EH (cell line): ENCODE data around the gene IFI35.
A peak's percentile ranks its signal among the peaks of the same experiment; 100 is the strongest.
"Not testable (repeated sequence)": the region's sequence is repeated elsewhere in the genome, so short reads cannot be mapped to it uniquely, and the experiment has no call there.

ENCODE experiments used
- DNase-seq: peaks from one replicate; pipeline ENCODE4 v3.0.0-alpha.2; 2015; ENCODE audit warnings: low read depth

IFI35 gene

DNA sequence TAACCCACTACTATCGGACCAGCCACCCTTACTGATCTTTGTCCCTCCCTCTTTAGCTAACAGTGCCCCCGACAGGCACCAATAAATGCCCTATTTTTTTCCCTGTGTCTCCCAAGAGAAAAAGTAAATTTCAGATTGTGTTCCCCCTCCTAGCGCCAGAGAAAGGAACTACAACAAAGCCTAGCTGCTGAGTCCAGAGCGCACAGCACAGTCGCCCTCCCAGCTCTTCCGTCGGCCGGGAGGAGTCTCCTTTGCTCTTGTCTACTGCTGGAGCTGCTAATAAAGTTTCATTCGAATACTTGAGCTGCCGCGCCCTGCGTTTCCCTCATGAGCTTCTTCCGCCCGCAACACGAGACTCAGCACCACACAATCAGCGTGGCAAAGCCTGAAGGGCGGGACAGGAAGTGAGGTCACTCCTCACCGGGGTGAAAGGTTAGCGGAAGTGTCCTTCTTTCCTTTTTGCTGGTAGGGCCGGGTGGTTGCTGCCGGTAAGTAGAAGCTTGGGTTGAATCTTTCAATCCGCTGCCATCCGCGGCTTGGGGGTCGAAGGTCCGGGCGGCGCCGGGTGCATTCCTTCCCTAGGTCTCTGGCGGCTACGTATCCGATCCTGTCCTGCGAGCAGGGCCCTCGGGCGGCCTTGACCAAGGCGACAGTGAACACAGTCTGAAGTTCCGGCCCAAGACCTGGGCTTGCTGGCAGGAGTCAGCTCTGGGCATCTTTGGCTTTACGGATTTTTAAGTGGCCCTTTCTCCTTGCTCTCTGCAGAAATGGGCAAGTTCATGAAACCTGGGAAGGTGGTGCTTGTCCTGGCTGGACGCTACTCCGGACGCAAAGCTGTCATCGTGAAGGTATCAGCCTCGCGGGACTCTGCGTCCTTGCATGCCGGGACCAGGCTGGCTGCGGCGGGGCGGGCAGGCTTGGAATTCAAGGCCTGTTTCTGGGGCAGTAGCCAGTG lies 8.3 kb upstream of the IFI35 start, which contains the start of gene RPL27:
Gene RPL27, plus strand, starts transcription at position 436 of the 955 bp plus-strand sequence. Its CDS starts 332 bp downstream, at position 768.
- peak; percentile 100 for DNase-seq

DNA sequence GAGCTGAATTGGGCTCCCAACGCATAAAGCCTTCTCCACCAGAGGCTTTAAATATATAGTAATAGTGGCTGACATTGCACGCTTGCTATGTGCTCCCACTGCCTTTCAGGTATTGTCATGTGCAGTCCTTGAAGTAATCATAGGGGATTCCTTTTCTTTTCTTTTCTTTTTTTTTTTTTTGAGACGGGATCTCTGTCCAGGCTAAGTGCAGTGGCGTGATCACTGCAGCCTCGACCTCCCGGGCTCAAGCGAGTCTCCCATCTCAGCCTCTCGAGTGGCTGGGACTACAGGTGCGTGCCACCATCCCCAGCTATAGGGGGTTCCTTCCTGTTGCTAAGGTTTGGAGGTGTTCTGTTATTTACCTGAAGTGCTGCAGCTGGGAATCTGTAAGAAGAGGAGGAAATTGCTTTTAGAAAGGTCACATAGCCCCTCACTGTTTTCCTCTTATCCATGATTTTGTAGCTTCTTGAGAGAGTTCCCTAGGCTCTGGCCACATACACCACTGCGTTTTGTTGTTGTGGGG lies 7.5 kb upstream of the IFI35 start:
- DNase-seq, result no peak

DNA sequence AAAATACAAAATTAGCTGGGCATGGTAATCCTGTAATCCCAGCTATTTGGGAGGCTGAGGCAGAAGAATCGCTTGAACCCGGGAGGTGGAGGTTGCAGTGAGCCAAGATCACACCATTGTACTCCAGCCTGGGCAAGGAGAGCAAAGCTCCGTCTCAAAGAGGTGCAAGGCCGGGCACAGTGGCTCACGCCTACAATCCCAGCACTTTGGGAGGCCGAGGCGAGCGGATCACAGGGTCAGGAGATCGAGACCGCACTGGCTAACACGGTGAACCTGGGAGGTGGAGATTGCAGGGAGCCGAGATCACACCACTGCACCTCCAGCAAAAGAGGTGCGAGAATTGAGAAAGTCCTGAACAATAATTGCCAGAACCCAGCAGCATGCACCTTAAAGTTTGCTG lies 5.7 kb upstream of the IFI35 start:
- DNase-seq, result not testable (repeated sequence)

DNA sequence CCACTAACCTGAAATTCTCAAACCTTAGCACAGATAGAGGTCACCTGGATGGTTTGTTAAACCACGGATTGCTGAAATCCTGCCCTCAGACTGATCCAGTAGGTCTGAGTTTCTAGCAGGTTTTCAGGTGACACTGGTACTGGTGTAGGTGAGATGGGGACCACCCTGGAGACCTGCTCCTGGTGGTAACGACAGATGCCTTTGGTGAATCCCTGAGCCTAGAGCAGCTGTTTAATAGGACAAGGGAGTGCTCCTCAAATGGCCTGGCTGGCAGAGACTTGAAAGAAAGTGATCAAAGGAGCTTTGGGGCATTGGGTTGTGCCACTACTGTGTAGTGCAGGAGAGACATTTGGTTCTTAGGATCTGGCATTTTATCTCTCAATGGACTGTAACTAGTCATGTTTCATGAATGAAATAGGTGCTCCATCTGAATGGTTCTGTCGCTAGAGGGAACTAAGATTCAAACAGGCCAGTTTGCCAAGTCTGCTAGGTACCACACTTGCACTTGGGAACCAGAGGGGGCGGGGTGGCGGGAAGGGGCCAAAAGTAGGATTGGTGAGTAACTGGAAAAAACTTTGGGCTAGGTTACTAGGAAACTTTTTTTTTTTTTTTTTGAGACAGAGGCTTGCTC lies 2.9 kb upstream of the IFI35 start:
- DNase-seq, result peak; percentile 58

DNA sequence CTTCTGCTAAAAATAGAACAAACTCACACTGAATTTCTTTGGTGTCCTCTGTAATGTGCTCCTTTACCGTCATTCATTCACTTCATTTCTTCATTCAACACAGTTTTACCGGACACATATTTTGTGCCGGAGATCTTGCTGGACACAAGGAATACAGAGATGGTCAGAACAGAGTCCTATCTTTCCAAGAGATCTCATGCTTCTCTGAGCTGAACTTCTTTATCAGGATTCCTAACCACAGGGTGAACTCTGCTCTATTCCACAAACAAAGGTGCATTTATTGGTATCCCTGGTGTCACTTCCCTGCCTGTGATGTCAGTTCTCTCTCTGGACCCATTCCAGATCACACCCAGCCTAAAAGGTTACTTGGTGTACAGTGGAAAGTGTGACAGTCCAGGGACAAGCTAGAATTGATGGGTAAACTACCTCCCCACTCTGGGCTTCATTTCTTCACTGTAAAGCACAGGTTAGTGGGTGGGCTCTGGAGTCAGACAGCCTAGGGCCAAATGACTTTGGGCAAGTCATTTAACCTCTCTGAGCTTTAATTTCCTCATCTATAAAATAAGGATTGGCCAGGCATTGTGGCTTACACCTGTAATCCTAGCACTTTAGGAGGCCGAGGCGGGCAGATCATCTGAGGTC lies 4.2 kb downstream of the IFI35 start:
- no peak for DNase-seq

DNA sequence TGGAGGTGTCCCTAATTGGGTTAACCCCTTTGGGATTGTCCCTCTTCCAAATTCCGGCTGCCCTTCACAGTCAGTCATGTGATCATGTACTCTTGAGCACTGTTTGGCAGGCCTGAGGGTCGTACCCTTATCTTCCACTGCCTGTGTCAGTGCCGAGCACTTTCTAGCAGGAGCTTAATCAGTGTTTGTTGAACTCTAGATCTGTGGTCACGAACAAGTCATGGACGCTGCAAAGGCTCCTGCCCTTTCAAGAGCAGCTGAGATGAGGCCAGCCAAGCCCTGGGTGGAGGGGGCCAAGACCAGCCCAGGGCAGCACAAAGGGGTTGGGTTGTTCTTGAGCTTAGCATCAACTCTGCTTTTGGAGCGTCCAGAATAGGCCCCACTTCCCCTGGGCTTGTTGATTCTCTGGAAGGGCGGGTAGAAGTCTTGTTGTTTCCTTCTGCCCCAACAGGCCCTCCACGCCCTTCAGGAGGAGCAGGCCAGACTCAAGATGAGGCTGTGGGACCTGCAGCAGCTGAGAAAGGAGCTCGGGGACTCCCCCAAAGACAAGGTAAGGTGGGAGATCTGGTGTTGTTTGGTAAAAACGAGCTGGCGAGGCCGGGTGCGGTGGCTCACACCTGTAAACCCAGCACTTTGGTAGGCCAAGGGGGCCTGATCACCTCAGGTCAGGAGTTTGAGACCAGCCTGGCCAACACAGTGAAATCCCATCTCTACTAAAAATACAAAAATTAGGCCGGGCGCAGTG lies 5.3 kb downstream of the IFI35 start:
- no peak for DNase-seq

DNA sequence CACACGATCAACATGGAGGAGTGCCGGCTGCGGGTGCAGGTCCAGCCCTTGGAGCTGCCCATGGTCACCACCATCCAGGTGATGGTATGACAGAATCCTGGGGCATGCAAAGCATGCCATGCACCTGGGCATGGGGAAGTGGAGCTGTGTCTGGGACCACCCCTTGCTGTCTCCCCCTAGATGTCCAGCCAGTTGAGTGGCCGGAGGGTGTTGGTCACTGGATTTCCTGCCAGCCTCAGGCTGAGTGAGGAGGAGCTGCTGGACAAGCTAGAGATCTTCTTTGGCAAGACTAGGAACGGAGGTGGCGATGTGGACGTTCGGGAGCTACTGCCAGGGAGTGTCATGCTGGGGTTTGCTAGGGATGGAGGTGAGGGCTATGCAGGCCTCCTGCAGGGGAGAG lies 6.7 kb downstream of the IFI35 start:
- no peak for DNase-seq

DNA sequence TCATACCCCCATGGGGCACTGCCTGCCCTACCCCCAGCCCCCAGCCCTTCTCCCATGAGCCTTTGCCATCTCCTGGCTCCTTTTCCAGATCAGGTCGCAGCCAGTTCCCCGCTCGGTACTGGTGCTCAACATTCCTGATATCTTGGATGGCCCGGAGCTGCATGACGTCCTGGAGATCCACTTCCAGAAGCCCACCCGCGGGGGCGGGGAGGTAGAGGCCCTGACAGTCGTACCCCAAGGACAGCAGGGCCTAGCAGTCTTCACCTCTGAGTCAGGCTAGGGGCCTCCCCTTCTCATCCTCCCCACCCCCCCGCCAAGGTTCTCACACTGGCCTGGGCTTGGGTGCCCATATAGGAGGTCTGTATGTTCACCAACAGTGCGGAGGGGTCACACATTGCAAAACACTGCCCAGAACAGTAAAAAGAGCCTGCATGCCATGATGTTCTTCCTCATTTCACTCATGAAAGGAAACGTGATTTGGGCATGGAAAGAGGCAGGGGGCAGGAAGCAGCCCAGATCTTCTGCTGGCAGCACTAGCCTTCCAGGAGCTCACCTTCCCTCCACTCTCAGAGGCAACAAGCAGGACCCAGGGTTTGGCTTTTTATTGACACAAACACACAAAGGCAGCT lies 7.5 kb downstream of the IFI35 start:
- DNase-seq, result no peak

DNA sequence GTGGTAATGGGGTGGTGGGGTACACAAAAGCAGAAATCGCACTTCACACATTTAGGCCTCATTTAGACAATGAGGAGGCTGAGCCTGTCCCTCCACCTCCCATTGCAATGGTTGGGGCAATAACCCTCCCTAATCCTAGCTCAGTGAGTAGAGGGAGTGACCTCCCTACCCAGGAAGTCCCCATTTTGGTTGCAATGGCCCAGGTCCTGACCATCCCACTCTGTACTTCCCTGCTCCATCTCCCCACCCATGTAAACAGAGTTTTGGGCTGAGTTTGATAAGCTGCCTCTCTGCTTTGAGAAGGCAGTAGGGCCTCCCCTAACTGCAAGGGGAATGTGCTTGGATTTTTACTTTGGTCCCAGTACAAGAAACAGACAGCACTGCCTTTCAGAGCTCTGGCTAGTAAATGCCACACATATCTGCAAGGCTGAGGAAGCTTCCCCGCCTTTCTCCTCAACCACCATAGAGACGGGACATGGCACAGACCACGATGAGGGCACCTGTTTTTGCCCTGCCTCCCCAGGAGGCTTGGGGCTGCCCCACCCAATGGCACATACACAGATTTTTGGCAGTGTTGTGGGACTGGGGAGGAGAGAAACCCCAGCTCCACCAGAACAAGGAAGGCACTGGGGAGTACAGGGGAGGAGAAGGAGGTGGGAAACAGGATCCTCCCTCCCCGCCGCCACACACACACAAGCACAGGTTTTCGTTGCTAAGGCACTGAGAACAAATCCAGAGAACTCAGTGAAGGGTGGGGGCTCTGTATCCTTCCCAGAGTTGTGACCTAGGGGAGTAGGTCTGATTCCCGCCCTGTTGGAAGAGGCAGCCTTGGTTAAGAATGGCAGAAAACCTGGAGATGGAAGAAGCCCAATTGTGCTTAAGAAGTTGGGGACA lies 8.3 kb downstream of the IFI35 start:
- no peak for DNase-seq

DNA sequence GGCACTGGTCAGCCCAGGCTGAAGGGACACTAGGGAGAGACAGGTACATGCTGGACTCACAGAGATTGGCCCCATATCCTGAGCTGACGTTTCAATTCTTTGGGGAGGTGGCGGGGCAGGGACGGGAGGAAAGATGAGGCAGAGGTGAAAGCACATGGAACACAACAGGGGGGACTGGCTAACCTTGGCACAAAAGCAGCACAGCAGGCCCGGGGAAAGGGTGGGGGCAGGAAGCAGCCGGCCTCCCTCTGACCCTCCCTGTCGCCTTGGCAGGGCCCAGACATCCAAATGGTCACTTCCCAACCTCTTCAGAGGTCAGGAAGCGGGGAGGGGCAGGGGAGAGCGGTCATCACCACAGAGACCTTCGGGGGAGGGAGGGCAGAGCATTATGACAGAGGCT lies 9.0 kb downstream of the IFI35 start:
- DNase-seq, result no peak

DNA sequence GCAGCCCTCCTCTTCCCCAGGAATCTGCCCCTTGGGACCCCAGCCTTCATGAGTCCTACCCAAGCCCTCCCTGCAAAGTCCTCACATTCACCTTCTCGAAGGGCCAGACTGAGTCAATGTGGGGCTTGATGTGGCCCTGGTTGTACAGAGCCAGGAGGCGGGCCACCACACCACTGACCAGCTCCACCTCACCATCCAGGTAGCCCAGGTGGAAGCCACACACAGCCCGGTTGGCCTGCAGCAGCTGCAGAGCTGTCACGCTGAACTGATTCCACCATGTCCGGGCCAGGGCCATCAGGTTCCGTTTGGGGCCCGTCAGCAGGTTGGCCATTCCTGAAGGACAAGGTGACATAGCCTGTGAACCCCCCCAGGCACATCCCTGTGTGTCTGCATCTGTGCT lies 9.6 kb downstream of the IFI35 start:
- no peak for DNase-seq

DNA sequence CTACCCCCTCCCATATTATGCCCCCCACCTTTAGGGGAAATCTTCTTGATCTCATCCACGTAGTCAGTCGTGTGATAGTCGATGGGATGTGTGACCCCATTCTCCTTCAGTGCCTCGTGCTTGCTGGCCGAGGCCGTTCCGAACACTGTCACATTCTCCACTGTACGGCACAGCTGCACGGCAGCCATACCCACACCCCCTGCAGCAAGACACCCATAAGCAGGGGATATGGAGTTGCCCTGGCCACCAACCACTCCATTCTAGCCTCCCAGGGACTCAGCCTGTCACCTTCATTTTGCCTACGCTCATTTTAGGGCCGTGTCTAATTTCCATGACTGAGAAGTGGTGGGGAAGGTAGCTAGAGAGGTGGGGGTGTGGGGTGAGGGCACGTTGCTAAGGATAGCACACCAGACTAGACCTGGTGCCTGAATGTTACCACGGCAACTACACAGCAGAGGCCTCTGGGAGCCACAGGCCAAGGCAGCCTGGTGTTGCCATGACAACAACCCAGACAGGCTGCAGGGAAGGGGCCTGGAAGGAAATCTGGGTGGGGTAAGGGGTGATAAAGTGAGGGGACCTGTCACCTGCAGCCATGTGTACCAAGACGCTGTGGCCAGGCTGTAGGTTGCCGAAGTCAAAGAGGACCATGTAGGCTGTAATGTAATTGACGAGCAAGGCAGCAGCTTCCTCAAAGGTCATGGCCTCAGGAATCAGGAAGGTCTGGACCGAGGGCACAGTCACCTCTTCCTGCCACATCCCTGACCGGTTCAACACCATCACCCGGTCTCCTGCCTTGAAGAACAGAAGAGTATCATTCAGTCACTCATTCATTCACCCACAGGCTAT lies 11.6 kb downstream of the IFI35 start:
- DNase-seq, result peak; percentile 36

DNA sequence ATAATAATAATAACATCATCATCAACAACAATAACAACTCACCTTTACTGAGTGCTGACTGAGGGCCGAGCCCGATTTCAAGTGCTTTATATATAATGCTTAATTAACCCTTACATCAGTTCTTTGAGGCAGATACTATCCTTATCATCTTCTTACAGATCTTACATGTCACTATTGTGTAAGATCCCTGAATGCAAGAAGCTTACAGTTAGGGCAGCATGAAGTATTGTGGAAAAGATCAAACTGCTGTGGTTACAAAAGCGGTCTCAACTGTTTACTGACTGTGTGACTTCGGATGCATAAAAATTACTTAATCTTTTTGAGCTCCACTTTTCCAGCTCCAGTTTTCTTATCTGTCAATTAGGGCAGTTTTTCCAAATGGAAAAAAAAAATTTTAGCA lies 12.3 kb downstream of the IFI35 start:
- no peak for DNase-seq

DNA sequence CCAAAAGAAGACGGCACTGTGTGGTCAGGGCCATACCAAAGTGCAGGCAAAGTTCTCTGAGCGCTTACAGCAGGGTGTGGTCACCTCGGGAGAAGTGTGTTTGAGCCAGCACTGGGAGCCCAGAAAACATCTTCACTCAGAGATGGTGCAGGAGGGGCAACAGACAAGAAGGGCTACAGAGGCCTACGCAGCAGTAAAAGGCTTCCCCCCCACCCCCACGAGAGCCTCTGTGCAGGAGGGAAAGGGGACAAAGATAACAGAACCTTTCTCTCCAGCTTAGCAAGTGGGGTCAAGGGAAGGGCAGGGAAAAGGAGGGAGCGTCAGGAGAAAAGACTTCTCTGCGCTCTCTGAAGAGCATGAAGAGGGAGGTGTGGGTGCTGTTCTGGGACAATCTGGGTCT lies 12.8 kb downstream of the IFI35 start:
- DNase-seq, result no peak

DNA sequence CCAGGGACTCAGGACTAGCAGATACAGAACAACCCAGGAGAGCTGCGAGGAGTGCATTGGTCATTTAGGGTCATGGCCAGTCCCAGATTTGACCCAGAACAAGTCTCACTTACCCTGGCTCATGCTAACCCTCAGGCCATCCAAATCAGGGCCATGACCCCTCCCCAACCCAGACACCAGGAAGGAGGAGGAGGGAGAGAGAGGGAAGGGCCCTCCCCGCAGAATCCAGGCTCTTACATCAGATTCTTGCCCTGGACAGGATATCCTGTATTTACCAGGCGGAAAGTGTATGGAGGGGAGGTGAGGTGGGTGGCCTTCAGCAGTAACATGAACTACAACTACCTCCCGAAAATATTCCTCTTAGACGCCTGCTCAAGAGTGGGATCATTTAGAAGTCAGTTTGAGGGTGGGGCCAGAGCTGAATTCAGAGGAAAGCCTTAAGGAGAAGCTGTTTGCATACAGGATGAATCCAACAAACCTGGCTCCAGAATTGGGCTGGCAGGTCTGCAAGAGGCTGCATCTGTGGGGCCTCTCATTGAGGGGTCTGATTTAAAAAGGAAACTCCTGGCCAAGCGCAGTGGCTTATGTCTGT lies 13.5 kb downstream of the IFI35 start:
- no peak for DNase-seq

DNA sequence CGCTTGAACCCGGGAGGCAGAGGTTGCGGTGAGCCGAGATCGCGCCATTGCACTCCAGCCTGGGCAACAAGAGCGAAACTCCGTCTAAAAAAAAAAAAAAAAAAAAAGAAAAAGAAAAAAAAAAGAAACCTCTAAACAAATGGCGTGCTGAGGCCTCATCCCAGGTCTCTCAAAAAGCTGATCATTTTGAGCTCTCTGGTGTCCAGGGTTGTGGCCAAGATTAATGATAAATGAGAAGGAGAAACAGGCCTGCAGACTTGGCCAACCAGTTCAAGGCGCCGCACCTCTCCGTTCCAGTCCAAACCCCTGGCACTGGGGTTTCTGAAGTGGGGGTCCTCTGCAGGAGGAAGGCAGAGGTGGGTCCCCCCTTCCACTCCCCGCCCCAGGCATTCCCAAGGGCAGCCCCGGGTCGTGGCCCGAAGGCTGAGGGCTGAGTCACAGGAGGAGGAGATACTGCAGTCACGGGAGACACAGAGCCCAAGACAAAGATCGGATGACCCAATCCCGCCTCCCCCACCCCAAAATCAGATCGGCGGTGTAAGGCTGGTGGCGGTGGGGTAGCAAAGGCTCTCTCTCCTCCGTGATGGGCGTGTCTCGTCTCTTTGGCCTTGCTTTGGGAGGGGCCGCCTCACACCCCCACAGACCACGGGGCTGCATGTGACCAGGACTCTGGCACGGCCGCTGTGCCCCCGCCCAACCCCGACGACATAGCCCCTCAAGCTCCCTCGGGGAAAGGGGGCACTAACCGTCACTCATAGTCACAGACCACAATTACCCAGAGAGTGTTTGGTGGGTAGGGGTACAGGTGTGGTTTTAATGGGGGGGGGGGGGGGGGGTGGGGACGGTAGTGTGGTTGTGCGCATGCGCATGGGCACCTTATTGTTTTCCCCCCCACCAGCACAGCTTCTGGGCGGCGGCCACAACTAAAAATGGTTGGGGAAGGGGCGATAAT lies 14.5 kb downstream of the IFI35 start:
- peak; percentile 76 for DNase-seq

DNA sequence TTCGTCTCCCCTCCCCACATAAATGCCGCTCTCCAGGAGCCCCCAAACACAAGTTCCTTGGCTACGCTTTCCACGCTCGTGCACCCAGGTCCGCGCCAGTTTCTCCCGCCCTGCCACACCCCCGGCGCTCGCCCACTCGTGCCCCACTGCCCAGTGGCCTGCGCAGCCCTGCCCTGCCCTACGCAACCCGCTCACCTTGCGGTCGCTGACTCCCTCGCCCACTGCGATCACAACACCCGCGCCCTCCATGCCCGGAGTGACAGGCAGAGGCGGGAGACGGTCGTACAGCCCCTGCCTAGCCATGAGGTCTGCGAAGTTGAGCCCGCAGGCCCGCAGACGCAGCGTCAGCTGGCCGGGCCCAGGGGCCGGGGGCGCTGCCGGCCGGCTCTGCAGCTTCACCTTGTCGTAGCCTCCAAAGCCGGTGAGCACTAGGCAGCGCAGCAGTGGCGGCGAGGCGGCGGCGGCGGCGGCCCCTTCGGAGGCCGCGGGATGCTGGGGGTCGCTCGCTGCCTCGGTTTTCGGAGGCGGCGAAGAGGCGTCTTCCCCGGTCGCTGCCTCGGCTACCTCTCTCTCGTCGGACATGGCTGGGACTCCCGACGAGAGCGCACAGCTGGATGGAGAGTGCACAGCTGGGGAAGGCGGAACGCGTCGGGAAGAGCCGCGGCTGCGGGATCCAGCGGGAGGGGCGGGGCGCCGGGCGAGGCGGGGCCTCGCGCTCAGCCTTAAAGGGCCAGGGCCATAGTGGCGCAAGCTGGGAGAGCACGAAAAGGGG lies 15.3 kb downstream of the IFI35 start, which contains the start of gene VAT1:
Gene VAT1, minus strand, starts transcription at position 645 of the 772 bp plus-strand sequence. Its CDS starts 63 bp downstream, at position 582.
- DNase-seq, result peak; percentile 76
